ENCODE data around the gene FNIP1. TPM values are rescaled to one million over a fixed set of nuclear protein-coding genes. Genes with fewer than 3 reads are reported as not detected.
A peak's percentile ranks its signal among the peaks of the same experiment; 100 is the strongest.

The FNIP1 gene
- total and polyA plus RNA-seq, 9 of the 15 experiments (the other 6 are each of a cell fraction or from before 2014, with no cell fraction given): 5.0 to 32.8 (median 18.4) TPM

DNA sequence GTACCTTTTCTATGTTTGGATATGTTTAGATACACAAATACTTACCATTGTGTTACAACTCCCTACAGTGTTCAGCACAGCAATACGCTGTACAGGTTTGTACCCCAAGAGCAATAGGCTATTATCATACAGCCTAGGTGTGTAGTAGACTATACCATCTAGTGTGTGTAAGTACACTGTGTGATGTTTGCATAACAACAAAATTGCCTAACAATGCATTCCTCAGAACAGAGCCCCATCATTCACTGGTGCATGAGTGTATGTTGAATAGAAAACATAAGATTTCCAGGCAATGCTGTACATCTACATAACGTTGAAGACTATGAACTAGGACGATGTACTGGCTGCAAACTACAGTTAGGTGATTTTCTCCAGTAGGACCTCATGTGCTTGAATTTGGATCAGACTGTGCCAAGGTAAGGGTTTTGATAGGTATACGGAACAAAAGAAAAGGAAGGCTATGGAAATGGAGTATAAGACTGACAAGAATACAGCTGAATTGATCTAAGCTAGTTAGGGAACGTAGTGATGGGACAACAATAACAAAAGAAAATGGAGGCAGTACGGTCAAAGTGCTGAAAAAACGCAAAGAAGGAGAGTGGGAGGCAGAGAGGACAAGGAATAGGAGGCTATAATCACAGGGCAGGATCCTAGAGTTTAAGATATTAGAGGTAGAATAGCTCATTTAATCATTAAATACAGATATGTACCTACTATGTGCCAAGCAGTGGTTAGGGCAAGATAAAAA lies 46.9 kb downstream of the FNIP1 start (continued):
- TF ChIP-seq, protein P1, sequence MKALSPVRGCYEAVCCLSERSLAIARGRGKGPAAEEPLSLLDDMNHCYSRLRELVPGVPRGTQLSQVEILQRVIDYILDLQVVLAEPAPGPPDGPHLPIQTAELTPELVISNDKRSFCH (CRISPR knock-in tag; IDR thresholded peaks at IDR 0.05): 0 out of 2 replicates have a peak, but pooled peaks have one; percentile 48
- TF ChIP-seq, protein P1 (tag; IDR thresholded peaks at IDR 0.05): peak; percentile 85
- TF ChIP-seq, protein P2, sequence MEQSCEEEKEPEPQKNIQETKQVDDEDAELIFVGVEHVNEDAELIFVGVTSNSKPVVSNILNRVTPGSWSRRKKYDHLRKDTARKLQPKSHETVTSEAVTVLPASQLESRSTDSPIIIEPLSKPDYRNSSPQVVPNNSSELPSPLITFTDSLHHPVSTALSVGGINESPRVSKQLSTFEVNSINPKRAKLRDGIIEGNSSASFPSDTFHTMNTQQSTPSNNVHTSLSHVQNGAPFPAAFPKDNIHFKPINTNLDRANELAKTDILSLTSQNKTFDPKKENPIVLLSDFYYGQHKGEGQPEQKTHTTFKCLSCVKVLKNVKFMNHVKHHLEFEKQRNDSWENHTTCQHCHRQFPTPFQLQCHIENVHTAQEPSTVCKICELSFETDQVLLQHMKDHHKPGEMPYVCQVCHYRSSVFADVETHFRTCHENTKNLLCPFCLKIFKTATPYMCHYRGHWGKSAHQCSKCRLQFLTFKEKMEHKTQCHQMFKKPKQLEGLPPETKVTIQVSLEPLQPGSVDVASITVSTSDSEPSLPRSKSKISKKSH (CRISPR knock-in tag; IDR thresholded peaks at IDR 0.05): no peak
- no peak for TF ChIP-seq ZNF124 (CRISPR knock-in tag; IDR thresholded peaks at IDR 0.05)
- no peak for TF ChIP-seq ETS2 (tag; IDR thresholded peaks at IDR 0.05; ENCODE audit: borderline replicate concordance, poor library complexity, severe bottlenecking)
- TF ChIP-seq MAFK (IDR thresholded peaks at IDR 0.05; ENCODE audit: low read length): no peak
- no peak for TF ChIP-seq ZFX (CRISPR knock-in tag; IDR thresholded peaks at IDR 0.05)
- TF ChIP-seq ZNF347 (CRISPR knock-in tag; IDR thresholded peaks at IDR 0.05; ENCODE audit: low read depth): no peak
- TF ChIP-seq STAT5B (CRISPR knock-in tag; IDR thresholded peaks at IDR 0.05): no peak
- TF ChIP-seq HDAC1 (IDR thresholded peaks at IDR 0.05): no peak
- TF ChIP-seq ZNF239 (CRISPR knock-in tag; IDR thresholded peaks at IDR 0.05): no peak
- TF ChIP-seq TARDBP (IDR thresholded peaks at IDR 0.05): no peak
- TF ChIP-seq, protein P3, sequence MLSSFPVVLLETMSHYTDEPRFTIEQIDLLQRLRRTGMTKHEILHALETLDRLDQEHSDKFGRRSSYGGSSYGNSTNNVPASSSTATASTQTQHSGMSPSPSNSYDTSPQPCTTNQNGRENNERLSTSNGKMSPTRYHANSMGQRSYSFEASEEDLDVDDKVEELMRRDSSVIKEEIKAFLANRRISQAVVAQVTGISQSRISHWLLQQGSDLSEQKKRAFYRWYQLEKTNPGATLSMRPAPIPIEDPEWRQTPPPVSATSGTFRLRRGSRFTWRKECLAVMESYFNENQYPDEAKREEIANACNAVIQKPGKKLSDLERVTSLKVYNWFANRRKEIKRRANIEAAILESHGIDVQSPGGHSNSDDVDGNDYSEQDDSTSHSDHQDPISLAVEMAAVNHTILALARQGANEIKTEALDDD (IDR thresholded peaks at IDR 0.05): no peak
- TF ChIP-seq ZNF316 (IDR thresholded peaks at IDR 0.05): no peak
- no peak for TF ChIP-seq ZNF780A (CRISPR knock-in tag; IDR thresholded peaks at IDR 0.05)
- no peak for TF ChIP-seq ZNF57 (CRISPR knock-in tag; IDR thresholded peaks at IDR 0.05)
- TF ChIP-seq TCFL5 (CRISPR knock-in tag; conservative IDR thresholded peaks at IDR 0.05): no peak
- TF ChIP-seq, protein P4, sequence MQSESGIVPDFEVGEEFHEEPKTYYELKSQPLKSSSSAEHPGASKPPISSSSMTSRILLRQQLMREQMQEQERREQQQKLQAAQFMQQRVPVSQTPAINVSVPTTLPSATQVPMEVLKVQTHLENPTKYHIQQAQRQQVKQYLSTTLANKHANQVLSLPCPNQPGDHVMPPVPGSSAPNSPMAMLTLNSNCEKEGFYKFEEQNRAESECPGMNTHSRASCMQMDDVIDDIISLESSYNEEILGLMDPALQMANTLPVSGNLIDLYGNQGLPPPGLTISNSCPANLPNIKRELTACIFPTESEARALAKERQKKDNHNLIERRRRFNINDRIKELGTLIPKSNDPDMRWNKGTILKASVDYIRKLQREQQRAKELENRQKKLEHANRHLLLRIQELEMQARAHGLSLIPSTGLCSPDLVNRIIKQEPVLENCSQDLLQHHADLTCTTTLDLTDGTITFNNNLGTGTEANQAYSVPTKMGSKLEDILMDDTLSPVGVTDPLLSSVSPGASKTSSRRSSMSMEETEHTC (IDR thresholded peaks at IDR 0.05): no peak
- TF ChIP-seq, protein P5, sequence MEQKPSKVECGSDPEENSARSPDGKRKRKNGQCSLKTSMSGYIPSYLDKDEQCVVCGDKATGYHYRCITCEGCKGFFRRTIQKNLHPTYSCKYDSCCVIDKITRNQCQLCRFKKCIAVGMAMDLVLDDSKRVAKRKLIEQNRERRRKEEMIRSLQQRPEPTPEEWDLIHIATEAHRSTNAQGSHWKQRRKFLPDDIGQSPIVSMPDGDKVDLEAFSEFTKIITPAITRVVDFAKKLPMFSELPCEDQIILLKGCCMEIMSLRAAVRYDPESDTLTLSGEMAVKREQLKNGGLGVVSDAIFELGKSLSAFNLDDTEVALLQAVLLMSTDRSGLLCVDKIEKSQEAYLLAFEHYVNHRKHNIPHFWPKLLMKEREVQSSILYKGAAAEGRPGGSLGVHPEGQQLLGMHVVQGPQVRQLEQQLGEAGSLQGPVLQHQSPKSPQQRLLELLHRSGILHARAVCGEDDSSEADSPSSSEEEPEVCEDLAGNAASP (IDR thresholded peaks at IDR 0.05): no peak
- TF ChIP-seq FOXP1 (CRISPR knock-in tag; IDR thresholded peaks at IDR 0.05): no peak
- 0 out of 2 replicates have a peak, but pooled peaks have one; percentile 15 for TF ChIP-seq ZBTB17 (CRISPR knock-in tag; IDR thresholded peaks at IDR 0.05)

Data from K562 (cell line).